Mesodermal cell (in vitro differentiated cells): ENCODE data around the gene ACY1.

Experiments
- H3K27ac ChIP-seq: 2 replicates; pipeline ENCODE4 v1.7.0; 2013; ENCODE audit warnings: mild to moderate bottlenecking, low read depth, low read length, moderate library complexity; ENCODE audit not compliant: severe bottlenecking
- H3K36me3 ChIP-seq: 2 replicates; pipeline ENCODE4 v1.7.1; 2013; ENCODE audit warnings: mild to moderate bottlenecking, low read length, moderate library complexity; ENCODE audit not compliant: control insufficient read depth, insufficient read depth
- H3K4me1 ChIP-seq: one replicate; pipeline ENCODE4 v1.7.1; 2013; ENCODE audit warnings: mild to moderate bottlenecking, low read length; ENCODE audit not compliant: insufficient read depth, control insufficient read depth, poor library complexity, severe bottlenecking
- H3K4me3 ChIP-seq: 2 replicates; pipeline ENCODE4 v1.7.0; 2013; ENCODE audit warnings: low read length, control low read depth, mild to moderate bottlenecking; ENCODE audit not compliant: insufficient read depth, poor library complexity, severe bottlenecking; ENCODE audit errors: extremely low read depth
- H3K9me3 ChIP-seq: 2 replicates; pipeline ENCODE4 v1.7.1; 2013; ENCODE audit warnings: mild to moderate bottlenecking, low read length, moderate library complexity; ENCODE audit not compliant: control insufficient read depth
- WGBS, 2 experiments: methylation state at CpG; one replicate each; pipeline ENCODE4 v1.1.5; 2013; ENCODE audit warnings: missing lambda C conversion rate in 2 of 2; ENCODE audit not compliant: insufficient coverage in 2 of 2; 5-methylcytosine and 5-hydroxymethylcytosine counted together

ACY1 gene

GRCh38 chr3:51941463-51941797 is 41.9 kb upstream of the ACY1 start:
- 0 to 1% methylated on average over 15 to 16 of the region's 20 CpGs for WGBS, 2 experiments
- Histone ChIP-seq H3K27ac (peak overlapping the region; percentile 55), H3K9me3 (no peaks in the 10 kb centered on the region), H3K4me3 (peak overlapping the region; percentile 75), H3K36me3 (peaks cover 31% of the 10 kb centered on the region), H3K4me1 (peaks cover 18% of the 10 kb centered on the region)

GRCh38 chr3:51941798-51942602 is 41.3 kb upstream of the ACY1 start, which contains the start of the genes PARP3 and RRP9:
PARP3 (plus strand) TSS chr3:51942363; CDS start chr3:51943356, 993 bp downstream.
RRP9 (minus strand) TSS chr3:51941904; CDS start chr3:51941867, 37 bp downstream.
- no peaks in the 10 kb centered on the region for H3K9me3 ChIP-seq
- 6 to 7% methylated on average over 67 of the region's 67 CpGs for WGBS, 2 experiments
- H3K4me1 ChIP-seq, result peaks cover 18% of the 10 kb centered on the region
- peaks cover 26% of the 10 kb centered on the region for H3K36me3 ChIP-seq
- peak within 1 kb of the TSS; percentile 72 for H3K27ac ChIP-seq
- H3K4me3 ChIP-seq, result peak within 1 kb of the TSS; percentile 75

DNA sequence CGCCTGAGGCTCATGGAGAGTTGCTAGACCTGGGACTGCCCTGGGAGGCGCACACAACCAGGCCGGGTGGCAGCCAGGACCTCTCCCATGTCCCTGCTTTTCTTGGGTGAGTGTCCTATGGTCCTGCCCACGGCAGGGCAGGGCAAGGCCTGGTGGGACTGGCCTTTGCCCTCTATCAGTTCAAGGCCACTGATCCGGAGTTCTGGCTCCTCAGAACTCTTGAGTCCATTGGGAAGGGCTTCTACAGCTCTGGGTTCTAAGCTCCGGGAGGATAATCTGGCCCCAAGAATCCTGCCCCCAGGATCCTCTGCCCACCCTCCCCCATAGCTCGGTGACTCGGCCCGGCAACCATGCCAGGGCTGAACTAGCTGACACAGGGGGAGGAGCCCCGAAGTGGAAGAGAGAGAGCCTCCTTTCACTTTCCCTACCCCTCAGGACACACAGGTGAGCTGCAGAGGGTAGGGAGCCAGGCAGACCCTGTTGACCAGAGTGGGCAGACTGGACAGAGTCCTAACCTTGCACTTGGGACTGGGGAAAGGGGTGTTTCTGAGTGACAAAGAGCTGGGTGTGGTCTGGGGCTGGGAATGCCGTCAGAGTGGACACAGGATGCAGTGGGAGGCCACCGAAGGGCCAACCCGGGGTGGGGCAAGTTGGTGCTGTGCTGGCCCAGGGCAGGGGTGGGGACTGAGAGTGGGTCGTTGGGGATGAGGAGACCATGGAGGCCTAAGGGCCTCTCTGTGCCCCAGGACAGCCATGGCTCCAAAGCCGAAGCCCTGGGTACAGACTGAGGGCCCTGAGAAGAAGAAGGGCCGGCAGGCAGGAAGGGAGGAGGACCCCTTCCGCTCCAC is 40.5 kb upstream of the ACY1 start:
- H3K27ac ChIP-seq, result peak overlapping the region; percentile 72
- WGBS, 2 experiments, result 85 to 89% methylated on average over 11 to 13 of the region's 17 CpGs
- no peaks in the 10 kb centered on the region for H3K9me3 ChIP-seq
- H3K36me3 ChIP-seq, result peaks cover 17% of the 10 kb centered on the region
- peak overlapping the region; percentile 18 for H3K4me3 ChIP-seq
- H3K4me1 ChIP-seq, result peaks cover 18% of the 10 kb centered on the region

DNA sequence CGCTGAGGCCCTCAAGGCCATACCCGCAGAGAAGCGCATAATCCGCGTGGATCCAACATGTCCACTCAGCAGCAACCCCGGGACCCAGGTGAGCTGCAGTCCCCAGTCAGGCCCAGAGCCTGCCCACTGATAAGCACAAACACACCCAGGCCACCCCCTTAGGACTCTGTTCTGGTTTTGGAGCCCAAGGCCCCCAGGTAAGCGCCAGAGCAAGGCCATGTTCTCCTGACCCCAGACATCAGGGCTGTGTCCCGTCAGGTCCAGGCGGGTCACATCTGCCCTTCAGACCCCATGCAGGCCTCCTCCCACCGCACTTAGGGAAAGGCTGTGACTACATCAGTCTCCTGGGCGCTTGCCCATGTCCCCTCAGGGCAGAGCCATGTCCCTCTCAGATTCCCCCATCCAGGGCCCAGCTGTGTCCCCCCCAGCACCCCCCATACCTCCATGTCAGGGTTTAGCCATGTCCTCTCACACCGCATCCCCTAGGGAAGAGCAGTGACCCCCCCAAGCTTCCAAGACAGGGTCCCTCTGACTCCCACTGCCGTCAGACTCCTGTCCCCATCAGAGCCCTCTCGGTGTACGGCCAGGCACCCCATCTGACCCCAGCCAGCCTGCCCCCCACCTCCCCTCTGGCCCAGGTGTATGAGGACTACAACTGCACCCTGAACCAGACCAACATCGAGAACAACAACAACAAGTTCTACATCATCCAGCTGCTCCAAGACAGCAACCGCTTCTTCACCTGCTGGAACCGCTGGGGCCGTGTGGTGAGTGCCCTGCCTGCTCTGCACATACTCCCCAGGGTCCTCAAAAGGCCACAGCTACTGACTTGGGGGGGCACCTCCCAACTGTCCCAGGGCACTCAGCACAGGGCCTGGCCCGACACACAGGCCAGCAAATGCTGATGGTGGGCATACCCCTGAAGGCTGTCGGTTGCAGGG is 39.6 kb upstream of the ACY1 start:
- H3K36me3 ChIP-seq, result peaks cover 9% of the 10 kb centered on the region
- H3K4me1 ChIP-seq, result peaks cover 18% of the 10 kb centered on the region
- WGBS, 2 experiments, result 90 to 95% methylated on average over 13 to 21 of the region's 21 CpGs
- H3K27ac ChIP-seq, result no peak overlapping the region
- no peaks in the 10 kb centered on the region for H3K9me3 ChIP-seq
- no peak overlapping the region for H3K4me3 ChIP-seq

- H3K9me3 ChIP-seq, result no peaks in the 10 kb centered on the region
- no peak overlapping the region for H3K27ac ChIP-seq
- peaks cover 18% of the 10 kb centered on the region for H3K4me1 ChIP-seq
- WGBS, 2 experiments, result 93 to 97% methylated on average over 10 to 11 of the region's 11 CpGs
- no peak overlapping the region for H3K4me3 ChIP-seq
- H3K36me3 ChIP-seq, result peaks cover 3% of the 10 kb centered on the region
Observed at GRCh38 chr3:51944451-51945021, 38.8 kb upstream of the ACY1 start.

GRCh38 chr3:51945031-51945840 is 38.1 kb upstream of the ACY1 start:
- no peak overlapping the region for H3K27ac ChIP-seq
- H3K4me3 ChIP-seq, result no peak overlapping the region
- peaks cover 1% of the 10 kb centered on the region for H3K36me3 ChIP-seq
- H3K9me3 ChIP-seq, result no peaks in the 10 kb centered on the region
- peaks cover 13% of the 10 kb centered on the region for H3K4me1 ChIP-seq
- WGBS, 2 experiments, result 90 to 92% methylated on average over 14 to 17 of the region's 18 CpGs

- Histone ChIP-seq H3K27ac (no peak overlapping the region), H3K9me3 (no peaks in the 10 kb centered on the region), H3K4me3 (no peak overlapping the region), H3K36me3 (no peaks in the 10 kb centered on the region), H3K4me1 (peaks cover 8% of the 10 kb centered on the region)
- WGBS, 2 experiments, result 96 to 98% methylated on average over 11 to 14 of the region's 14 CpGs
Observed at GRCh38 chr3:51945926-51946705, 37.2 kb upstream of the ACY1 start.

DNA sequence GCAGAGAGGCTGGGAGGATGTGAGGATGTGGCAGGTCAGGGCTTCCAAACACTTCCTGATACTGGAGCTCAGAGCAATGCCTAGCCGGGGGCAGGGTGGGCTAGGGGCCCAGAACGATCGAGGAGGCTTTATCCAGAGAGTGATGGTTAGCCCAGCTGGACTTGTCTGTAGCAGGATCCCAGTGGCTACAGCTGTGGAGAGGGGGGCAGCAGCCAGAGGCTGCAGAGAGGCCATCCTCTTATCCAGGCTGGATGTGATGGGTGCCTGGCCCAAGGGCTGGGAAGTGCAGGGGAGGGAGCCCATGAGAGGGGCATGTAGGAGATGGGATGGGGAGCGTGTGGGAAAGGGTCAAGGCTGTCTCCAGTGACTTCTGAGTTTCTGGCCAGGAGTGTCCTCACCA is 36.5 kb upstream of the ACY1 start:
- Histone ChIP-seq H3K36me3 (no peaks in the 10 kb centered on the region), H3K4me3 (no peak overlapping the region), H3K27ac (no peak overlapping the region), H3K9me3 (no peaks in the 10 kb centered on the region), H3K4me1 (peaks cover 8% of the 10 kb centered on the region)
- 73 to 92% methylated on average over 3 of the region's 4 CpGs for WGBS, 2 experiments
